ENCODE results near the gene TBX4.

DNA sequence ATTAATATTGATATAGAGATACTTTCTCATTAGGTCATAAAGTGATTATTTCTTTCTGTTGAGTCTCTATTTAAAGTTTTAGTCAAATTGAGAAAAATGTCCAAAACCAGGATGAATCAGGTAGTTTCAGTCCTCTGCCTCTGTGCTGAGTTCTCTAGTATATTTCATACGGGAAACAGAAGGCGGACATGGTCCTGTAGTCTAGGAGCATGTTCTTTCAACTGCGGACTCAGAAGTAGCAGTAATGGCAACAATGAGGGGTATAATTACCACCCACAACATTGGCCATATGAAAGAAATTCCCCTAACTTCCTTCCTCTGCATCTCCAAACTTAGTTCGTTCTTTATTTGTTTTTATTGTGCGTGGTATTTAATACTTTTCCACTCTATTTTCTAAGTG, 50.1 kb downstream of the TBX4 start:
- TF ChIP-seq CTCF (conservative IDR thresholded peaks at IDR 0.05) (no peak), EZH2 (IDR thresholded peaks at IDR 0.05; ENCODE audit: low read depth) (no peak)

Data from PC-9 (cell line).